A549 (cell line): Measurements from ENCODE around the gene SLC16A3. TPM values are rescaled to one million over a fixed set of nuclear protein-coding genes. Genes with fewer than 3 reads are reported as not detected.

Experiments used
- ATAC-seq, 2 experiments: fragments of 200-7000 bp in 1 of 2; fragments of >200 bp in 1 of 2; cut with Nextera tagmentation in 1 of 2; cut with Tn5 transposase in 1 of 2; 3 replicates each; pipeline versions ENCODE4 v1.8.0 to v1.9.1; 2018 to 2020; ENCODE audit warnings: mild to moderate bottlenecking in 1 of 2, moderate library complexity in 1 of 2
- CTCF ChIA-PET: fragments of 300-600 bp; sonication (Branson Sonifier 250); formaldehyde crosslinking; extraction: SDS; loops from one replicate; lab custom pipeline; 2021; ENCODE audit warnings: antibody characterized with exemption, inconsistent platforms; lab: Yijun Ruan, JAX
- POLR2A ChIA-PET: fragments of 350-600 bp; formaldehyde crosslinking; extraction: SDS; loops from one replicate; lab custom pipeline; 2021; ENCODE audit warnings: antibody characterized with exemption, inconsistent platforms; lab: Yijun Ruan, JAX
- DNase-seq, 2 experiments: peaks; one replicate each; pipeline versions ENCODE4 v3.0.0 to v3.0.0-alpha.2; 2011 to 2016; ENCODE audit warnings: low read depth in 1 of 2, low spot score in 1 of 2
- FAIRE-seq: peaks from 2 replicates; lab custom pipeline; 2011; peaks lifted over from hg19 to GRCh38; lab: Jason Lieb, UNC
- H3K27ac ChIP-seq, 2 experiments: fragments of >200 bp; sonication (Bioruptor Twin); formaldehyde crosslinking; 3 replicates each; pipeline ENCODE4 v1.5.1; 2016 to 2017
- H3K4me1 ChIP-seq: fragments of >200 bp; sonication (Bioruptor Twin); formaldehyde crosslinking; 3 replicates; pipeline ENCODE4 v1.6.1; 2016
- H3K4me2 ChIP-seq: fragments of >200 bp; sonication (Bioruptor Twin); formaldehyde crosslinking; 3 replicates; pipeline ENCODE4 v1.6.1; 2016
- H3K4me3 ChIP-seq: fragments of >200 bp; sonication (Bioruptor Twin); formaldehyde crosslinking; 3 replicates; pipeline ENCODE4 v1.5.1; 2016
- H3K9me3 ChIP-seq: fragments of >200 bp; sonication (Bioruptor Twin); formaldehyde crosslinking; 3 replicates; pipeline ENCODE4 v1.6.1; 2016
- CHD2 ChIP-seq: fragments of 150-350 bp; IDR thresholded peaks from 2 replicates; pipeline ENCODE4 v1.6.1; 2014; ENCODE audit warnings: low read length; ENCODE audit not compliant: partially characterized antibody
- HES2 ChIP-seq: fragments of >200 bp; sonication (Bioruptor Twin); formaldehyde crosslinking; IDR thresholded peaks from 2 replicates; pipeline ENCODE4 v1.6.1; 2016
- HMGXB4 ChIP-seq: fragments of 250-450 bp; sonication (Bioruptor Pico); IDR thresholded peaks from 2 replicates; pipeline ENCODE4 v1.5.0; 2021; ENCODE audit warnings: mild to moderate bottlenecking, moderate library complexity, borderline replicate concordance
- HOXB13 ChIP-seq: fragments of 250-450 bp; sonication (Bioruptor Pico); IDR thresholded peaks from 2 replicates; pipeline ENCODE4 v1.5.0; 2020; ENCODE audit warnings: low read depth, mild to moderate bottlenecking, moderate library complexity
- MAX ChIP-seq: IDR thresholded peaks from 2 replicates; pipeline ENCODE4 v1.6.1; 2012
- NPAS2 ChIP-seq: fragments of 250-450 bp; sonication (Bioruptor Pico); IDR thresholded peaks from 2 replicates; pipeline ENCODE4 v1.8.0; 2022; ENCODE audit warnings: mild to moderate bottlenecking, moderate library complexity, borderline replicate concordance
- NR3C1 ChIP-seq: fragments of >200 bp; sonication (Bioruptor Twin); formaldehyde crosslinking; IDR thresholded peaks from 3 replicates; pipeline ENCODE4 v1.6.1; 2017
- PBX3 ChIP-seq: IDR thresholded peaks from 2 replicates; pipeline ENCODE4 v1.6.1; 2012
- PHF8 ChIP-seq: fragments of 200-600 bp; sonication (generic); IDR thresholded peaks from 2 replicates; pipeline ENCODE4 v1.6.1; 2016; ENCODE audit warnings: low read depth, mild to moderate bottlenecking, antibody characterized with exemption, moderate library complexity, borderline replicate concordance
- POLR2A ChIP-seq: IDR thresholded peaks from 2 replicates; pipeline ENCODE4 v1.6.1; 2012; ENCODE audit warnings: mild to moderate bottlenecking, low read length
- RARB ChIP-seq: fragments of 250-450 bp; sonication (Bioruptor Pico); IDR thresholded peaks from 2 replicates; pipeline ENCODE4 v1.8.0; 2021; ENCODE audit warnings: mild to moderate bottlenecking, moderate library complexity
- RCOR1 ChIP-seq: fragments of 150-350 bp; IDR thresholded peaks from 2 replicates; pipeline ENCODE4 v1.6.1; 2014; ENCODE audit warnings: antibody characterized with exemption, low read length, low read depth
- REST ChIP-seq: fragments of 200-600 bp; sonication (generic); IDR thresholded peaks from 2 replicates; pipeline ENCODE4 v1.6.1; 2016; ENCODE audit warnings: antibody characterized with exemption, mild to moderate bottlenecking, moderate library complexity
- TP53 ChIP-seq: fragments of 250-450 bp; sonication (Bioruptor Pico); IDR thresholded peaks from 2 replicates; pipeline ENCODE4 v1.5.0; 2021; ENCODE audit warnings: mild to moderate bottlenecking, moderate library complexity
- USF2 ChIP-seq: fragments of 450-650 bp; IDR thresholded peaks from 2 replicates; pipeline ENCODE4 v1.6.1; 2014; ENCODE audit warnings: antibody characterized with exemption
- ZFP36 ChIP-seq: fragments of 450-650 bp; IDR thresholded peaks from 2 replicates; pipeline ENCODE4 v1.6.1; 2014; ENCODE audit warnings: borderline replicate concordance; ENCODE audit not compliant: partially characterized antibody
- ZNF302 ChIP-seq: fragments of 250-450 bp; sonication (Bioruptor Pico); IDR thresholded peaks from 2 replicates; pipeline ENCODE4 v1.9.0; 2021; ENCODE audit warnings: inconsistent platforms, mild to moderate bottlenecking, moderate library complexity
- WGBS: methylation state at CpG from one replicate; pipeline ENCODE4 v1.1.6; 2017; ENCODE audit errors: missing lambda C conversion rate; 5-methylcytosine and 5-hydroxymethylcytosine counted together
- polyA plus RNA-seq, 4 experiments: library from polyadenylated mRNA; depleted of rRNA in 3 of 4; stranded (reverse); fragments of >200 nt; fragmentation: RNase III in 1 of 4; extraction: RNeasy Plus Mini Kit Qiagen cat#74134 plus additional on column Dnase treatment in 1 of 4; gene quantifications; 2 replicates in 3 of 4; 3 replicates in 1 of 4; pipeline ENCODE4 v1.2.3, GENCODE V29; 2011 to 2017

Gene SLC16A3
- polyA plus RNA-seq, 2 of the 4 experiments (the other 2 are of a cell fraction): 28.6 to 90.9 TPM

- TF ChIP-seq POLR2A (no peak), CHD2 (no peak), HMGXB4 (CRISPR knock-in tag) (no peak), RARB (no peak), HES2 (no peak), RCOR1 (no peak), REST (no peak), ZNF302 (CRISPR knock-in tag) (no peak), TP53 (CRISPR knock-in tag) (no peak), MAX (no peak), PBX3 (no peak), ZFP36 (no peak), PHF8 (no peak)
- Histone ChIP-seq H3K9me3 (no peaks in the 10 kb centered on the region), H3K4me3 (no peak overlapping the region), H3K4me1 (peaks cover 31% of the 10 kb centered on the region), H3K4me2 (no peak overlapping the region), H3K27ac (no peak overlapping the region; a peak in 1 of 6 replicates)
- FAIRE-seq: no peak
- CTCF ChIA-PET: interaction anchor here (1.2 kb wide), 1 partner anchor 43 kb away, joined by 3 read pairs; no protein-coding TSS in a partner anchor
- POLR2A ChIA-PET: no interaction called here
- no peak for DNase-seq
- no peak for ATAC-seq
- 83% methylated on average over 12 of the region's 12 CpGs for WGBS
Observed at GRCh38 chr17:82277851-82278250, 49.0 kb downstream of the SLC16A3 start.

- Histone ChIP-seq H3K4me2 (no peak overlapping the region), H3K9me3 (no peaks in the 10 kb centered on the region), H3K4me1 (peaks cover 36% of the 10 kb centered on the region), H3K4me3 (no peak overlapping the region), H3K27ac (no peak overlapping the region)
- no peak for TF ChIP-seq USF2
- no peak for DNase-seq
- 95% methylated on average over 9 of the region's 9 CpGs for WGBS
- CTCF ChIA-PET: interaction anchor here (1.2 kb wide), 1 partner anchor 43 kb away, joined by 3 read pairs; no protein-coding TSS in a partner anchor
- POLR2A ChIA-PET: no interaction called here
- no peak for ATAC-seq
- no peak for FAIRE-seq
Observed at GRCh38 chr17:82278308-82278707, 49.5 kb downstream of the SLC16A3 start.

GRCh38 chr17:82278786-82279391, 50.0 kb downstream of the SLC16A3 start:
- DNase-seq (no peak), ATAC-seq (no peak), FAIRE-seq (no peak)
- POLR2A ChIA-PET: no interaction called here
- no peak overlapping the region for H3K4me2 ChIP-seq
- H3K27ac ChIP-seq: peak overlapping the region in 1 of 2 experiments; percentile 22; a peak in 1 of 6 replicates
- H3K9me3 ChIP-seq: no peaks in the 10 kb centered on the region
- no peak overlapping the region for H3K4me3 ChIP-seq
- 85% methylated on average over 16 of the region's 16 CpGs for WGBS
- H3K4me1 ChIP-seq: peaks cover 40% of the 10 kb centered on the region
- CTCF ChIA-PET: interaction anchor here (0.8 to 1.0 kb wide), 2 partner anchors 34 to 43 kb away, joined by 3 to 4 read pairs; no protein-coding TSS in a partner anchor
- TF ChIP-seq ZFP36: no peak
- TF ChIP-seq NR3C1: no peak
- TF ChIP-seq PHF8: no peak
- TF ChIP-seq NPAS2 (CRISPR knock-in tag): no peak
- no peak for TF ChIP-seq HMGXB4 (CRISPR knock-in tag)
- TF ChIP-seq REST: no peak
- no peak for TF ChIP-seq HOXB13 (CRISPR knock-in tag)
- no peak for TF ChIP-seq POLR2A
